Calu3 (cell line): ENCODE data around the gene CAVIN3. TPM values are rescaled to one million over a fixed set of nuclear protein-coding genes. Genes with fewer than 3 reads are reported as not detected.

Experiments
- BruUV-seq: library from RNA; stranded (reverse); fragments of 400-500 nt; replicated peaks from 2 replicates; lab custom pipeline; 2021; lab: Mats Ljungman, UMichigan
- CTCF ChIA-PET: fragments of 300-600 bp; sonication (Branson Sonifier 250); formaldehyde crosslinking; loops from one replicate; lab custom pipeline; 2022; ENCODE audit warnings: antibody characterized with exemption; lab: Charles Lee
- DNase-seq: peaks from one replicate; pipeline ENCODE4 v3.0.0; 2022
- H3K27ac Mint-ChIP-seq: one replicate; pipeline ENCODE4 v1.8.0; 2022; ENCODE audit warnings: mixed read lengths; ENCODE audit not compliant: unreplicated experiment
- H3K27me3 Mint-ChIP-seq: one replicate; pipeline ENCODE4 v1.8.0; 2022; ENCODE audit warnings: mixed read lengths; ENCODE audit not compliant: unreplicated experiment
- H3K36me3 Mint-ChIP-seq: one replicate; pipeline ENCODE4 v1.8.0; 2022; ENCODE audit warnings: mild to moderate bottlenecking, moderate library complexity, mixed read lengths; ENCODE audit not compliant: insufficient read depth, unreplicated experiment
- H3K4me1 Mint-ChIP-seq: one replicate; pipeline ENCODE4 v1.8.0; 2022; ENCODE audit warnings: mild to moderate bottlenecking, low read depth, mixed read lengths; ENCODE audit not compliant: unreplicated experiment
- H3K4me3 Mint-ChIP-seq: one replicate; pipeline ENCODE4 v1.8.0; 2022; ENCODE audit warnings: mild to moderate bottlenecking, low read depth, moderate library complexity, mixed read lengths; ENCODE audit not compliant: unreplicated experiment
- H3K9me3 Mint-ChIP-seq: one replicate; pipeline ENCODE4 v1.8.0; 2022; ENCODE audit warnings: low read depth, mixed read lengths; ENCODE audit not compliant: unreplicated experiment
- intact Hi-C: fragments of 100-400 bp; cut with micrococcal nuclease; formaldehyde crosslinking; loops from one replicate; pipeline ENCODE4 v1.10.0; 2022; ENCODE audit not compliant: unreplicated experiment
- total RNA-seq: library from RNA; stranded (reverse); gene quantifications from 2 replicates; pipeline ENCODE4 v1.2.3, GENCODE V29; 2022
- TF ChIP-seq, protein P1 (sequence below): fragments of 200-600 bp; IDR thresholded peaks from one replicate; pipeline ENCODE4 v1.8.0; 2022; ENCODE audit warnings: antibody characterized with exemption; ENCODE audit not compliant: unreplicated experiment

Gene CAVIN3
- total RNA-seq, 1 experiment from 2014 or later = 26.4 TPM

DNA sequence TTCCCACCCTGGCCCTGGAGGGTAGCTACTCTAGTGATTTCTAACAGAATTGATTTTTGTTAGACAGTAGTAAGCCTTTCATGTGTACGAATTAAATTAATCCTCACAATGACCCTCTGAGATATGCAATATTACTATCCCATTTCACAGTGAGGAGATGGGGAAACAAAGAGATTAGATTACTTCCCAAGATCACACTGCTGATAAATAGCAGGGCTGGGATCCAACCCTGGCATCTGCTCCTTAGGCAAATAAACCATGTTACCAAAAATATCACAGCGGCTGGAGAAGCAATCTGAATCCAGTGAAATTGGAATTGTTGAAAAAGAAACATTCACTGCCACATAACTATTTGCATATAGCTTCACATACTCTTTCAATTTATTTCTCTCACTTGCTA, 12.8 kb upstream of the CAVIN3 start:
- H3K4me3 Mint-ChIP-seq = no peak overlapping the region
- no peaks in the 10 kb centered on the region for H3K27me3 Mint-ChIP-seq
- no peak overlapping the region for H3K27ac Mint-ChIP-seq
- no TSS peak for BruUV-seq
- DNase-seq = no peak
- no peaks in the 10 kb centered on the region for H3K36me3 Mint-ChIP-seq
- CTCF ChIA-PET = no interaction called here
- H3K4me1 Mint-ChIP-seq = no peaks in the 10 kb centered on the region
- intact Hi-C loops = no loop called here
- no peaks in the 10 kb centered on the region for H3K9me3 Mint-ChIP-seq
- TF ChIP-seq, protein P1, sequence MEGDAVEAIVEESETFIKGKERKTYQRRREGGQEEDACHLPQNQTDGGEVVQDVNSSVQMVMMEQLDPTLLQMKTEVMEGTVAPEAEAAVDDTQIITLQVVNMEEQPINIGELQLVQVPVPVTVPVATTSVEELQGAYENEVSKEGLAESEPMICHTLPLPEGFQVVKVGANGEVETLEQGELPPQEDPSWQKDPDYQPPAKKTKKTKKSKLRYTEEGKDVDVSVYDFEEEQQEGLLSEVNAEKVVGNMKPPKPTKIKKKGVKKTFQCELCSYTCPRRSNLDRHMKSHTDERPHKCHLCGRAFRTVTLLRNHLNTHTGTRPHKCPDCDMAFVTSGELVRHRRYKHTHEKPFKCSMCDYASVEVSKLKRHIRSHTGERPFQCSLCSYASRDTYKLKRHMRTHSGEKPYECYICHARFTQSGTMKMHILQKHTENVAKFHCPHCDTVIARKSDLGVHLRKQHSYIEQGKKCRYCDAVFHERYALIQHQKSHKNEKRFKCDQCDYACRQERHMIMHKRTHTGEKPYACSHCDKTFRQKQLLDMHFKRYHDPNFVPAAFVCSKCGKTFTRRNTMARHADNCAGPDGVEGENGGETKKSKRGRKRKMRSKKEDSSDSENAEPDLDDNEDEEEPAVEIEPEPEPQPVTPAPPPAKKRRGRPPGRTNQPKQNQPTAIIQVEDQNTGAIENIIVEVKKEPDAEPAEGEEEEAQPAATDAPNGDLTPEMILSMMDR = no peak

DNA sequence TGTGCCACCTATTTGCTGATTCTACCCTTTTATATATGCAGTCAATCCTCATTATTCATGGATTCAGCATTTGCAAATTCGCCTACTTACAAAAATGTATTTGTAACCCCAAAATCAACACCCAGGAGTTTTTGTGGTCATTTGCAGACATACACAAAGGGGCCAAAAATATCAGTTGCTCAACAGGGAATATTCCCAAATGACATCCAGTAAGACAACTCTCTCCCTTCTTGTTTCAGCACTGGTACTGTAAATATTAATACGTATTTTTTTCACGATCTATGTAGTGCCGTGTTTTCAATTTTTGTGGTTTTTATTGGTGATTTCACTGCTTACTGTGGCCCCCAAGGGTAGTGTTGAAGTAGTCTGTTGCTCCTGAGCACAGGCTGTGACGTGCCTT, 11.8 kb upstream of the CAVIN3 start:
- Mint-ChIP-seq H3K4me1 (no peaks in the 10 kb centered on the region), H3K4me3 (no peak overlapping the region), H3K9me3 (peaks cover 3% of the 10 kb centered on the region), H3K36me3 (no peaks in the 10 kb centered on the region), H3K27me3 (no peaks in the 10 kb centered on the region), H3K27ac (no peak overlapping the region)
- BruUV-seq = no TSS peak
- CTCF ChIA-PET = no interaction called here
- no peak for DNase-seq
- intact Hi-C loops = no loop called here
- TF ChIP-seq, protein P1 = no peak

DNA sequence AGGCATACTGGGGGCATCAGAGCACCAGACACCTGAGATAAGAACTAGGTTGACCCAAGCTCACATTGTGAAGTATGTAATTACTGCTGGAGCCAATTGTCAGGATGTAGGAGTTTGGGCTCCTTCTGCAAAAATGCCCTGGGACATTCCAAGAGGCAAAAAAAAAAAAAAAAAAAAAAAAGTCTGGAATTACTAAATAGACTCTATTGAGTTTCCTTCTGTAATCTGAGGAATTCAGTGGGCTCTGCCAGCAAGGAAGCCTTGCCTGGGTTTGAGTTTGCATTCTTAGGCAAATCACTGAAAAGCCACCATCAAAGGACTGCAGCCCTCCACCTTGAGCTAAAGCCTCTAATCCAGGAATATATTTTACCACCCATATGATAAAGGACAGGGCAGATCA, 8.0 kb upstream of the CAVIN3 start:
- H3K9me3 Mint-ChIP-seq = peaks cover 3% of the 10 kb centered on the region
- H3K36me3 Mint-ChIP-seq = no peaks in the 10 kb centered on the region
- H3K27me3 Mint-ChIP-seq = no peaks in the 10 kb centered on the region
- no peak overlapping the region for H3K4me3 Mint-ChIP-seq
- H3K4me1 Mint-ChIP-seq = no peaks in the 10 kb centered on the region
- CTCF ChIA-PET = no interaction called here
- BruUV-seq = no TSS peak
- TF ChIP-seq, protein P1 = no peak
- no peak for DNase-seq
- no peak overlapping the region for H3K27ac Mint-ChIP-seq
- intact Hi-C loops = no loop called here

DNA sequence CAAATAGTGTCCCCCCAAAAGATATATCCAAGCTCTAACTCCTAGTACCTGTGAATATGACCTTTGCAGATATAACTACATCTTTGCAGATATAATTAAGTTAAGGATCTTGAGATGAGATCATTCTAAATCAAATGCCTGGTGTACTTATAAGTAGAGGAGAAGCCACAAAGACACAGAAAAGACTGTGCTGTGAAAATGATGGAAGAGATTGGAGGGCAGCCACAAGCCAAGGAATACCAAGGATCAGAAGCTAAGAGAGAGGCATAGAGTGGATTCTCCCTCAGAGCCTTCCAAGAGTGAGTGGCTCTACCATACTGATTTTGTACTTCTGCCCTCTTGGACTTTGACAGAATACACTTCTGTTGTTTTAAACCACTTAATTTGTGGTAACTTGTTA, 7.5 kb upstream of the CAVIN3 start:
- CTCF ChIA-PET = no interaction called here
- intact Hi-C loops = no loop called here
- H3K9me3 Mint-ChIP-seq = peaks cover 3% of the 10 kb centered on the region

More for the DNA sequence above, 7.5 kb upstream of the CAVIN3 start:
- Mint-ChIP-seq H3K27ac (no peak overlapping the region), H3K36me3 (no peaks in the 10 kb centered on the region), H3K4me1 (peaks cover under 1% of the 10 kb centered on the region), H3K4me3 (no peak overlapping the region), H3K27me3 (no peaks in the 10 kb centered on the region)
- no TSS peak for BruUV-seq
- no peak for DNase-seq
- TF ChIP-seq, protein P1 = no peak
